HG03060 (cell line): ENCODE measurements around the gene TRMT1.
"Not testable (repeated sequence)": the region's sequence is repeated elsewhere in the genome, so short reads cannot be mapped to it uniquely, and the experiment has no call there.

Source experiments
- ATAC-seq: cut with Tn5 transposase; IDR thresholded peaks from one replicate; pipeline ENCODE4 v1.9.1; 2021; ENCODE audit warnings: low read depth, moderate number of reproducible peaks; ENCODE audit not compliant: unreplicated experiment

Gene TRMT1

DNA sequence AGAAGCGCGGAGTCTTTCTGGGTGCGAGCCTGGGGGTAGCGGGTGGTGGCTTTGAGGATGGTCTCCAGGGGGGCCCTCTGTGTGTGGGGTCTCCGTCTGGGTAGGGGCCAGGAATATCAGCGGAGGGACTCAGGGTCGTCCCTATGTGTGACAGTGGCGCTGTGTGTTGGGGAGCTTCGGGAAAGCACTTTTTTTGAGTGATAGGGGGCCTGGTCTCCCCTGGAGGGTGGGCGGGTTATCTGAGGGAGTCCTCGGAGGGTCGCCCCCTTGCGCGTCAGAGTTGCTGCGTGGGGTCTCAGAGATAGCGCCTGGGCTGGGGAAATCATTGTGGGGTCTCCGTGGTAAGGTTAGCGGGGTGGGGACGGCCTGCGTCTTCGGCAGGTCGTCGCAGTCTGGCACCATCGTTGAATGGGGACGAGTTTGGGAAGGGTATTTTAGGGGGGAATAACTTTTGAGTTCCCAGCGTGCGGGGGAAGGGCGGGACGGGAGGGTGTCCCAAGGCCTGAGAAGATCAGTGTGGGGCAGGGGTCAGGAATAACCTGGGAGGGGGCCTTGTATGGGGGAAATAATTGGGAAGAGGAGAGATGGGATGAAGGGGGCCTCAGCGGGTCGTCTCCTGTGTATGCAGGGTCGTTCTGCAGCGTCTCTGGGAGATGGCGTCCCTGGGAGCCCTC is 34.5 kb upstream of the TRMT1 start:
- no peak for ATAC-seq

DNA sequence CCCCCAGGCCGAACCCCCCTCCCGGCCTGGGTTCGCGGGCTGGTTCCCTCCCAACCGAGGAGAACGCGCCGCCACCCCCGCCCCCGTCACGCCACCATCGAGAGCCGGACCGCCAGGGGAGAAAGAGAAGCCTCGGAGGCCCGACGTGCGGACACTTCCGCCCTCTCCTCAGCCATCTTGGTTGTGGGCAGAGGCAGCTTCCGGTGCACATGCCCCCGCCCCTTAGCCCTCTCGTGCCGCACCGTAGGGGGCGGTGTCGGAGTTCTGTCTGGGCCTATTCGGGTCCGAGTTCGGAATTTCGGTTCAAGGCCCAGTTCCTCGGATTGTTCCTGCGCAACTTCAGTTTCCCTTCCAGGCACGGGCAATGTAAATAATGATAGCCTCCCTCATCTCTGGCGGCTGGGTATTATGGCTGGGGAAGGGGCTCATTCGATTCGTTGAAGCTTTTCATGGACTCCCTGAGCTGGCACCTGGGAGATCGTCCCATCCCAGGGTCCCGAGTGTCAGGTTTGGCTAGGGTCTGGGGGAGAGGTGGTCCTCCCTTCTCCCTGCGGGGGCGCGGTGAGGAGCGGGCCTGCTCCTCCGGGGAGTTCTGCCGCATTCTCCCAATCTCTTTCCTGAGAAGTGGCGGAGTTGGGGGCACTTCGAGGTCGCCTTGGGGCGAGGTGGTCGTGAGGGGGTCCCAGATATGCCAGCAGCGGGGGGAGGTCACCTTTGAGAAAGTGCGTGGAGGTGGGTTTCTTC is 33.8 kb upstream of the TRMT1 start, which contains the start of the genes IER2 and STX10:
TSS of gene IER2 (plus strand) at position 225 of the 744 bp plus-strand sequence. CDS start 2,776 bp downstream, outside the sequence.
TSS of gene STX10 (minus strand) at position 189 of the 744 bp plus-strand sequence. CDS start 202 bp downstream, outside the sequence.
- peak; percentile 25 for ATAC-seq

DNA sequence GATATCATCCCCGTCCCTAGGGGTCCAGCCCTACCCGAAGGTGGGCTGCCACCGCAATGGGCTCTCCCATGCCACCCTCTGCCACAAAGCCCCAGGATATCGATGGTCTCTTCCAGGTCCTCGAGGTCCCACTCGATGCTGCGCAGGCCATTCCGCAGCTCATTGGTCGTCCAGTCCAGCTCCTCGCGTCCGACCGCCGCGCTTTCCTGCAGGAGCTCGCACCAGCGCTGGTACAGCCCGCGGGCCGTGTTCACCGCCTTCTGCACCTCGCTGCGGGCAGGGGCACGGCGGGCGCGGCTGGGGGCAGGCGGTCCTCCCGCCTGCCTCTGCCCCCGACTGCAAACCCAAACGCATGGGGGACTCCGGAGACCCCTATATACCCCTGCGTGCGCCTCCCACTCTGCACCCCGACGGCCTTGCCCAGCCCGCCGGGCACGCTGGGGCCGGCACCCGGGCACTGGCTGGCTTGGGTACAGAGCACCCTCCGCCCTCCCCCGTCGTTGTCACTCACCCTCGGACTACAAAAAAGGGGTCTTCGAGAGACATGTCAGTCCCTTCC is 33.2 kb upstream of the TRMT1 start:
- ATAC-seq, result no peak

GRCh38 chr19:13149173-13149627 is 32.7 kb upstream of the TRMT1 start:
- ATAC-seq, result not testable (repeated sequence)

- no peak for ATAC-seq
These were observed 30.4 kb upstream of the TRMT1 start for GRCh38 chr19:13146763-13147563.

DNA sequence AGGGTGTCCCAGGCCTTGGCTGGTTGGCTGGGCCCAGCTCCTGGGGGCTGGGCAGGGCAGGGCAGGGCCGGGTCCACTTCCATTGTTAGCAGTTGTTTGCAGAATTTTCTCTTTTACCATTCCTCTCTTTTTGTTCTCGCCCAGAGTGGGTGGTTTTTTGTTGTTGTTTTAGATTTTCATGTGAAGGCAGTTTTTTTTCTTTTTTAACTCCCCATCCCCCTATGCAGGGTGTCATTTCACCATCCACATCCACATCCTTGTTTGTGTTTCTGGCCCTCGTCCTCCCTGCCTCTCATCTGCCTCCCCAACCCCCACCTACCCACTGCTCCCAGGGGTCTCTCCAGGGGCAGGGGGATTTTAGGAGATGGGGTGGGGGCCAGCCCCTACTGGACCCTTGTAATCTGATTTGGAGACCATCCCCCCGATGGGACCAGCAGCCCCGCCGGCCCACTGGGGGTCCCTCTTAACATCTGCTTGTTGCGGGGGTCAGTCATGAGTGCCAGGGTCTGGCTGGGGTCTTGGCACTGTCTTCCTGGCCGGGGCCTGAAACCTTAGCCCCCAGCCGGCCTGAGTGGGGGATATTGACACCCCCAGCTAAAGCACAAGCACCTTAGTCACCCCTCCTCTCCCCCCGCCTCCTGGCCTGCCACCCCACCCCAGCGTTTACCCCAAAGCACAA is 23.2 kb upstream of the TRMT1 start:
- no peak for ATAC-seq

DNA sequence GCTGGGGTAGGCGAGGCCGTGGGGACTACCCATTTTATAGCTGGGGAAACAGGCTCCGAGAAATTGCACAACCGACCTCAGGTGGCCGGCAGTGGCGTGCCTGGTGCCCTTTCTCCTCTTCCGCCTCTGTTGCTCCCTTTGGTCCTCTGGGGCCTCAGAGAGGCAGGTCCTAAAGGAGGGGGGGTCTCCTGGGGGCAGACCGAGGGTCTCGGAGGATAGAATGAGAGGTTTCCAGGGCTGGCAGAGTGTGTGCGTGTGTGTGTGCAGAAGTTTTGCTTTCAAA is 22.3 kb upstream of the TRMT1 start:
- ATAC-seq, result no peak

GRCh38 chr19:13138171-13138915 is 21.8 kb upstream of the TRMT1 start:
- ATAC-seq, result no peak

DNA sequence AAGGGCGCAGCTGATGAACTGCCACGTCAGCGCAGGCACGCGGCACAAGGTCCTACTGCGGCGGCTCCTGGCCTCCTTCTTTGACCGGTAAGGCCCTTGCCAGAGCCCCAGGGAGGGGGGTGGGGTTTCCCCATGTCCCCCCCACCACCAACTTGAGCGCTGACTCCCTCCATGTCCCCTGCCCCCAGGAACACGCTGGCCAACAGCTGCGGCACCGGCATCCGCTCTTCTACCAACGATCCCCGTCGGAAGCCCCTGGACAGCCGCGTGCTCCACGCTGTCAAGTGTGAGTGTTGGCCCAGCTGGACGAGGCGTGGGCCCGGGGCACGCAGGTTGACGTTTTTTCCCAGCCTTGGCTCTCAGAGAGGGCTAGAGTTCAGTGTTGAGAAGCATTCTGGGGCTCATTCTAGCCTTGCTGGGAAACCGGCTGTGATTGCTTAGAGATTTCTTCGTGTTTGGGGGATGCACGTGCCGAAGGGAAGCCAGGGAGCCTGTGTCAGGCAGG is 20.8 kb upstream of the TRMT1 start:
- no peak for ATAC-seq

DNA sequence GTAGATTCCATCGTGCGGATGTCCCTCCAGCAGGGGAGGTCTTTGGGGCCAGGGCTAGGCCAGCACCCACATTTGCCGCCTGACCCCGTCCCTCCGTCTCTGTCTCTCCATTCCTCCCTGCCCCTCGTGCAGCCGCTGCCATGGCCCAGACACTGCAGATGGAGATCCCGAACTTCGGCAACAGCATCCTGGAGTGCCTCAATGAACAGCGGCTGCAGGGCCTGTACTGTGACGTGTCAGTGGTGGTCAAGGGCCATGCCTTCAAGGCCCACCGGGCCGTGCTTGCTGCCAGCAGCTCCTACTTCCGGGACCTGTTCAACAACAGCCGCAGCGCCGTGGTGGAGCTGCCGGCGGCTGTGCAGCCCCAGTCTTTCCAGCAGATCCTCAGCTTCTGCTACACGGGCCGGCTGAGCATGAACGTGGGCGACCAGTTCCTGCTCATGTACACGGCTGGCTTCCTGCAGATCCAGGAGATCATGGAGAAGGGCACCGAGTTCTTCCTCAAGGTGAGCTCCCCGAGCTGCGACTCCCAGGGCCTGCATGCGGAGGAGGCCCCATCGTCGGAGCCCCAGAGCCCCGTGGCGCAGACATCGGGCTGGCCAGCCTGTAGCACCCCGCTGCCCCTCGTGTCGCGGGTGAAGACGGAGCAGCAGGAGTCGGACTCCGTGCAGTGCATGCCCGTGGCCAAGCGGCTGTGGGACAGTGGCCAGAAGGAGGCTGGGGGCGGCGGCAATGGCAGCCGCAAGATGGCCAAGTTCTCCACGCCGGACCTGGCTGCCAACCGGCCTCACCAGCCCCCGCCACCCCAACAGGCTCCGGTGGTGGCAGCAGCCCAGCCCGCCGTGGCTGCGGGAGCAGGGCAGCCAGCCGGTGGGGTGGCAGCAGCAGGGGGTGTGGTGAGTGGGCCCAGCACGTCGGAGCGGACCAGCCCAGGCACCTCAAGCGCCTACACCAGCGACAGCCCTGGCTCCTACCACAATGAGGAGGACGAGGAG is 18.8 kb upstream of the TRMT1 start:
- no peak for ATAC-seq

DNA sequence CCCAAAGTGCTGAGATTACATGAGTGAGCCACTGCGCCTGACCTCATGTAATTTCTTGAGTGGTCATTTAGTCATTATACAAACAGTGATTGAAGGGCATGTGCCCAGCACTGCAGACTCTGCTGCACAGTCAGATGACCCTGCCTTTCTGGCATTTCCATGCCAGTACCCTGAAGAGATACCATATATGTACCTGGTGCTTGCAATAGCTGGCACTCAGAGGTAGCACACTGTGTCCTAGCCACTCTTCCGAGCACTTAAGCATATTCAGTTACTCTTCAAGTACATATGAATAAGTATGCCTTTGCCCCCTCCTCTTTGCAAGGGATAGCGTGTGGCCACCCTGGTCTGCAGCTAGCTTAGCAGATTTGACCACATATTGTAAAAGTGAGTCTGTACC is 18.1 kb upstream of the TRMT1 start:
- ATAC-seq, result no peak

- ATAC-seq, result no peak
These were observed 16.8 kb upstream of the TRMT1 start for GRCh38 chr19:13133241-13133870.

- no peak for ATAC-seq
These were observed 16.1 kb upstream of the TRMT1 start for GRCh38 chr19:13132471-13133180.

GRCh38 chr19:13130886-13131490 is 14.4 kb upstream of the TRMT1 start:
- no peak for ATAC-seq

GRCh38 chr19:13129384-13129783 is 12.8 kb upstream of the TRMT1 start:
- ATAC-seq, result no peak

DNA sequence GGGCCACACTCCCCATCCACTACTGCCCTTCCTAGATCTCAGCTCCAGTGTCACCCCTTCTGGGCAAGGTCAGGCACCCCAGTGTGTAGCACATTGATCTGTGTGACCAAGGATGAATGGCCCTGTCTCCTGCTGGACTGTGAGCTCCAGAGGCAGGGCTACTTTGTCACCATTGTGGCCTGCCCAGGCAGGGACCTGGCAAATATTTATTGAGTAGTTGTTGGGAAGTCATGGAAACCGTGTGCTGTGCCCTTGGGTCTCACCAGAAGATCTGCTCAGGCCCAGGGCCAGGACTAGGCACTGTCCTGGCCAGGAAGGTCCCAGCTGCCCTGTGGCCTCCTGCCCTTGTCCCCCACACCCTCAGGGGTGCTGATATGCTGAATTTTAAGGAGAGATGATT is 12.0 kb upstream of the TRMT1 start:
- ATAC-seq, result no peak
